ENCODE results near the gene ARHGAP9. TPM values are rescaled to one million over a fixed set of nuclear protein-coding genes. Genes with fewer than 3 reads are reported as not detected.
"Not testable (repeated sequence)": the region's sequence is repeated elsewhere in the genome, so short reads cannot be mapped to it uniquely, and the experiment has no call there.

ARHGAP9 gene
- total RNA-seq, 1 experiment from 2014 or later = 30.6 TPM

DNA sequence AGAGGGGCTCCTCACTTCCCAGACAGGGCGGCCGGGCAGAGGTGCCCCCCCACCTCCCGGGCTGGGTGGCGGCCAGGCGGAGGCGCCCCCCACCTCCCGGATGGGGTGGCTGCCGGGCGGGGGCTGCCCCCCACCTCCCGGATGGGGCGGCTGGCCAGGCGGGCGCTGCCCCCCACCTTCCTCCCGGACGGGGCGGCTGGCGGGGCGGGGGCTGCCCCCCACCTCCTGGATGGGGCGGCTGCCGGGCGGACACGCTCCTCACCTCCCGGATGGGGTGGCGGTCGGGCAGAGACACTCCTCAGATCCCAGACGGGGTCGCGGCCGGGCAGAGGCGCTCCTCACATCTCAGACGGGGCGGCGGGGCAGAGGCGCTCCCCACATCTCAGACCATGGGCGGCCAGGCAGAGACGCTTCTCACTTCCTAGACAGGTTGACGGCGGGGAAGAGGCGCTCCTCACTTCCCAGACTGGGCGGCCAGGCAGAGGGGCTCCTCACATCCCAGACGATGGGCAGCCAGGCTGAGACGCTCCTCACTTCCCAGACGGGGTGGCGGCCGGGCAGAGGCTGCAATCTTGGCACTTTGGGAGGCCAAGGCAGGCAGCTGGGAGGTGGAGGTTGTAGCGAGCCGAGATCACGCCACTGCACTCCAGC lies 15.5 kb upstream of the ARHGAP9 start:
- not testable (repeated sequence) for H3K27me3 ChIP-seq (replicated peaks); H3K27ac ChIP-seq; H3K4me3 ChIP-seq; H3K9me3 ChIP-seq (replicated peaks); H3K4me1 ChIP-seq (replicated peaks)
- peak in 1 of 2 experiments; percentile 94 for DNase-seq (ENCODE audit: low read depth in 1 of 2, low spot score in 2 of 2)
- peaks cover 91% of the 10 kb centered on the region for H3K36me3 ChIP-seq

DNA sequence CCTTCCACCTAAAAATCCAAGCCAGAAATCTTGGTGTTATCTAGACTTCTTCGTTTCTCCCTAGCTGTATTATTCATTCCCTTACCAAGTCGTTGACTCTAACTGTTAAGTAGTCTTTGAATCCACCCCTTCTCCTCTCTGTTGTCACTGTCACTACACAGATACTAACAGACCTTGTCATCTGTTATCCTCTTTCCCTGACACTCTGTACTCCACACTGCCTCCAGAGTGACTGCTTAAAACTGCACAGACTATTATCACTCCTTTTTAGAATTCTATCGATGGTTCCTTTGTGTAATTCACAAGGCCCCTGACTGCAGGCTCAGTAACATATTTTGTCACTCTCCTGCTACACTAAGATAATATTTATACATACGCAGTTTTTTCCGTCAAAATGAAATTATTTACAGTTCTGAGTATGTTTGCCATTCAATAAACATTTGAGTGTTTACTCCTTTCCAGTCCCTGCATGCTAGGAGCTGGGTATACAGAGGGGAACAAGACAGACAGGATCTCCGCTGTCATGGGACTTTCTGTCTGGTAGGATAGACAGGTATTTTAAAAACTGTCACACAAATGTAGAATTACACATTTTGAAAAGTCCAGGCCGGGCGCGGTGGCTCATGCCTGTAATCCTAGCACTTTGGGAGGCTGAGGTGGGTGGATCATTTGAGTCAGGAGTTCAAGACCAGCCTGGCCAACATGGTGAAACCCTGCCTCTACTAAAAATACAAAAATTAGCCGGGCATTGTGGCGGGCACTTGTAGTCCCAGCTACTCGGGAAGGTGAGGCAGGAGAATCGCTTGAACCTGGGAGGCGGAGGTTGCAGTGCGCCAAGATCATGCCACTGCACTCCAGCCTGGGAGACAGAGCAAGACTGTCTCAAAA lies 12.0 kb upstream of the ARHGAP9 start:
- H3K9me3 ChIP-seq (replicated peaks) = peaks cover 3% of the 10 kb centered on the region; the same call in 1 of the 2 replicates
- peaks cover 78% of the 10 kb centered on the region for H3K36me3 ChIP-seq
- DNase-seq (ENCODE audit: low read depth in 1 of 2, low spot score in 2 of 2) = peak; percentile 90 to 92
- H3K27me3 ChIP-seq (replicated peaks) = no peaks in the 10 kb centered on the region
- H3K4me1 ChIP-seq (replicated peaks) = peaks cover 19% of the 10 kb centered on the region
- H3K4me3 ChIP-seq = no peak overlapping the region
- no peak overlapping the region for H3K27ac ChIP-seq

DNA sequence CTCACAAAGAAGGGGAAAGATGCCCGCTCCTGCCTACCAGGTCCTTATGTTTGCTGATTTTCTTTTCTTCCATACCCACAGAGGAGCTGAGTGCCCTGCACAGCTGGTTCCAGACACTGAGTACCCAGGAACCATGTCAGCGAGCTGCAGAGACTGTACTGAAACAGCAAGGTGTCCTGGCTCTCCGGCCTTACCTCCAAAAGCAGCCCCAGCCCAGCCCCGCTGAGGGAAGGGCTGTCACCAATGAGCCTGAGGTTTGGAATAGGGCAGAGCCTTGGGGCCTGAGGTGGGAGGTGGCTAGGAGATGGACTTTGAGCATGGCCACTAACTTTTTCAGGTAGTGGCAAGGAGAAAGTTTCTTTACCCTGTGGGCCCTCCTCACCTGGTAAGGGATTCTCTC lies 10.5 kb upstream of the ARHGAP9 start:
- Histone ChIP-seq H3K9me3 (replicated peaks) (peaks cover 3% of the 10 kb centered on the region; the same call in 1 of the 2 replicates), H3K27ac (no peak overlapping the region), H3K36me3 (peaks cover 65% of the 10 kb centered on the region)

DNA sequence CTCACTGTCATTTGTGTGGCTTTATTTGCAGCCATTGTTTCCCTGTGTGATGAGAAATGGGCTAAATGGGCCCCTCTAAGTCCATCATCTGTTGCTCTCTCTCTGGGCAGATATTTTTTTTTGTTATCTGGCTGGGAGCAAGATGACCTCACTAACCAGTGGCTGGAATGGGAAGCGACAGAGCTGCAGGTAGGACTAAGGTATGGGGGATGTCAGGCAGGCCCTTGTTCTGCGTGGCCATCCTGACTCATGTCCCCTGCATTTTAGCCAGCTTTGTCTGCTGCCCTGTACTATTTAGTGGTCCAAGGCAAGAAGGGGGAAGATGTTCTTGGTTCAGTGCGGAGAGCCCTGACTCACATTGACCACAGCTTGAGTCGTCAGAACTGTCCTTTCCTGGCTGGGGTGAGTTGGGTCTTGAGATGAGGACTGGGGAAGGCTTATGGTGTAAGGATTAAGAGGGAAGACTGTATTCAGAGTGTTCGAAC lies 9.5 kb upstream of the ARHGAP9 start:
- peaks cover 3% of the 10 kb centered on the region; the same call in 1 of the 2 replicates for H3K9me3 ChIP-seq (replicated peaks)
- peaks cover 56% of the 10 kb centered on the region for H3K36me3 ChIP-seq
- peak overlapping the region; percentile 67 for H3K4me3 ChIP-seq
- H3K4me1 ChIP-seq (replicated peaks) = peaks cover 24% of the 10 kb centered on the region
- no peaks in the 10 kb centered on the region for H3K27me3 ChIP-seq (replicated peaks)
- DNase-seq (ENCODE audit: low read depth in 1 of 2, low spot score in 2 of 2) = peak in 1 of 2 experiments; percentile 93
- no peak overlapping the region for H3K27ac ChIP-seq

More for the DNA sequence above, 10.5 kb upstream of the ARHGAP9 start:
- no peak overlapping the region for H3K4me3 ChIP-seq
- H3K27me3 ChIP-seq (replicated peaks) = no peaks in the 10 kb centered on the region
- DNase-seq (ENCODE audit: low read depth in 1 of 2, low spot score in 2 of 2) = peak in 1 of 2 experiments; percentile 95
- peaks cover 19% of the 10 kb centered on the region for H3K4me1 ChIP-seq (replicated peaks)

DNA sequence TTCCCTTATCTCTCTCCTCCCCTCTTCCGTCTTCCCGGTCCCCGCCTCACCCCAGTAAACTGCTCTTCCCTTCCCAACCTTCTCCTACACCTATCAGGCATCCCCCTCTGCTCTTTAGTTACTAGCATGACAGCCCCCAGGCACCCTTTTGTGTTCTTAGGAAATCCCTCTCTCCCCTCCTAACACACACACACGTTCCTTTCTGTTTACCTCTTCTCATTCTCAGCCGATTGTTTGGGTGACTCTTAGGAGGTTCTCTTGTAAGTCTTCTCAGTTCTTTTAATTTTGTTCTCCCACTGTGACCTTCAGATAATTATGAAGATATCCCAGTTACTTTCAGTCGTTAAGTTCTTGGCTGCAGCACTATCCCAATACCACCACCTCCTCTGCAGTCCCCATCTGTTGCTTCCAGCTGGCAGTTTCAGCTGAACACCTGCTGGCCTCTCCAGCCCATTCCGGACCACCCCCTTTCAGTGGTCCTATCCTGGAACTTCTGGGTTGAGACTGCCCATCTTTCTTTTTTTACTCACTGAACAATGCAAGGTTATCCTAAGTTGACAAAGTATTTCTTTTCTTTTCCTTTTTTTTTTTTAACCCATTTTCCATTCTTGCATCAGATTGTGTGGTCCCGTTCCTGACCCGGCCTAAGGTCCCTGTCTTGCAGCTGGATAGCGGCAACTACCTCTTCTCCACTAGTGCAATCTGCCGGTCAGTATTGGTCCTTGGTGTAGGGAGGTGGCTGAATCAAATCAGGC lies 8.9 kb upstream of the ARHGAP9 start:
- H3K27ac ChIP-seq = peak overlapping the region; percentile 50
- H3K27me3 ChIP-seq (replicated peaks) = no peaks in the 10 kb centered on the region
- H3K36me3 ChIP-seq = peaks cover 51% of the 10 kb centered on the region
- peaks cover 30% of the 10 kb centered on the region for H3K4me1 ChIP-seq (replicated peaks)
- DNase-seq (ENCODE audit: low read depth in 1 of 2, low spot score in 2 of 2) = peak in 1 of 2 experiments; percentile 93
- peak overlapping the region; percentile 67 for H3K4me3 ChIP-seq
- H3K9me3 ChIP-seq (replicated peaks) = peaks cover 3% of the 10 kb centered on the region; the same call in 1 of the 2 replicates

DNA sequence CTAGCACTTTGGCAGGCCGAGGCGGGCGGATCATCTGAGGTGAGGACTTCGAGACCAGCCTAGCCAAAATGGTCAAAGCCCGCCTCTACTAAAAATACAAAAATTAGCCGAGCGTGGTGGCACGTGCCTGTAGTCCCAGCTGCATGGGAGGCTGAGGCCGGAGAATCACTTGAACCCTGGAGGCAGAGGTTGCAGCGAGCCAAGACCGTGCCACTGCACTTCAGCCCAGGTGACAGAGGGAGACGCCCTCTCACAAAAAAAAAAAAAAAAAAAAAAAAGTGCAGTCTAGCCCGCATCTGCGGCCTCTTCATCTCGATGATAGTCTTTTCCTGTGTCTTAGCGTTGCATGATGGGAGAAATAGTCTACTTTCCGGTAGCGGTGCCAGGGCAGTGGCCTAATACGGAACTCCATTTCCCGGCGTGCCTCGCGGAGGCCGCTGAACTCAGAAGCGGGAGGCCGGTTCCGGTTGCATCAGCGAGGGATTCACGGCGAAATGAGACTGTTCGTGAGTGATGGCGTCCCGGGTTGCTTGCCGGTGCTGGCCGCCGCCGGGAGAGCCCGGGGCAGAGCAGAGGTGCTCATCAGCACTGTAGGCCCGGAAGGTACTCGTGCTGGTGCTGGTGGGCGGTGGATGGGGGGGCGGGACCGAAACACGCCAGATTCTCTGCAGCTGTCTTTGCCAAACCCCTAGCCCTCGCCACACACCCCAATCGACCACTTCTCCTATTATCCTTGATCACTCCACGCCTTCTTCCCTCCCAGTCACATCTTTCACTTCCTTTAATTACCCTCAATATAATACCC lies 8.1 kb upstream of the ARHGAP9 start, which contains the start of gene MARS1:
Gene MARS1 (plus strand): TSS at position 472 of the 805 bp plus-strand sequence. CDS start 23 bp downstream, at position 495.
- peak; percentile 100 for DNase-seq (ENCODE audit: low read depth in 1 of 2, low spot score in 2 of 2)
- Histone ChIP-seq H3K36me3 (peaks cover 48% of the 10 kb centered on the region), H3K27ac (peak within 1 kb of the TSS; percentile 50), H3K4me3 (peak within 1 kb of the TSS; percentile 67), H3K27me3 (replicated peaks) (no peaks in the 10 kb centered on the region), H3K9me3 (replicated peaks) (peaks cover 3% of the 10 kb centered on the region; the same call in 1 of the 2 replicates), H3K4me1 (replicated peaks) (peaks cover 38% of the 10 kb centered on the region)

DNA sequence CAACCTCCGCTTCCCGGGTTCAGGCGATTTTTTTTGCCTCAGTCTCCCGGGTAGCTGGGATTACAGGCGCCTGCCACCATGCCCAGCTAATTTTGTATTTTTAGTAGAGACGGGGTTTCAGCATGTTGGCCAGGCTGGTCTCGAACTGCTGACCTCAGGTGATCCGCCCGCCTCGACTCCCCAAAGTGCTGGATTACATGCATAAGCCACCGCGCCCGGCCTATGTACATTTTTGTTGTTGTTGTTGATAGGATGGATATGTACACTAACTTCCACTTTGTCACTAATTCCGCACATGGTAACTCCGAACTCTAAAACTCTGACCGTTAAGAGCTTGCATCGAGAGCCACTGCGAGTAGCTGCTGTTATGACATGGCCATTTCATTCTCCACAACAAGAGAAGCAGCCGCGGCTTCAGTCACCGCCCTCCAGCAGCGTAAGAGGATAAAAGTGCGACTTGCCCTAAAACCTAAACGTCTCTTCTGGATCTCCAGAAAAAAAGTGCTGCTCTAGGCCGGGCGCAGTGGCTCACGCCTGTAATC lies 7.5 kb upstream of the ARHGAP9 start:
- Histone ChIP-seq H3K36me3 (peaks cover 42% of the 10 kb centered on the region), H3K27me3 (replicated peaks) (no peaks in the 10 kb centered on the region), H3K4me1 (replicated peaks) (peaks cover 45% of the 10 kb centered on the region), H3K4me3 (peak overlapping the region; percentile 67), H3K27ac (peak overlapping the region; percentile 4), H3K9me3 (replicated peaks) (0 out of 2 replicates have a peak, but pooled peaks cover 3% of the 10 kb centered on the region)
- peak in 1 of 2 experiments; percentile 95 for DNase-seq (ENCODE audit: low read depth in 1 of 2, low spot score in 2 of 2)

DNA sequence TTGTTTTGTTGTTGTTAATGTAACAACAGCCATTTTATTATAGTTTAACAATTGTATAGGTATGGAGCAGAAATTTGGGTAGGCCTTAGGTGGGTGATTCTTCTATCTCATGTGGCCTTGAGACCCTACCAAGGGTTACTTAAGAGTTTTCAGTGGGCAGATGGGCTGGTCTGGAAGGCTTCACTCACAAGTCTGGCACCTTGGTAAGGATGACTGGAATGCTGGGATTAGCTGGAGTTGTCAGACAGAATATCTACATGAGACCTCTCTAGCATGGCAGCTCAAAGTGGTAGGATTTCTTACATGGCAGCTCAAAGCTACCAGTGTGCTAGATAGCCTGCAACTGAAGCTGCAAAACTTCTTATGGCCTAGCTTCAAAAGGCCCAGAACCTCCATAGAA lies 6.0 kb upstream of the ARHGAP9 start:
- Histone ChIP-seq H3K4me3 (no peak overlapping the region), H3K36me3 (peaks cover 27% of the 10 kb centered on the region), H3K9me3 (replicated peaks) (0 out of 2 replicates have a peak, but pooled peaks cover 3% of the 10 kb centered on the region), H3K4me1 (replicated peaks) (peaks cover 59% of the 10 kb centered on the region), H3K27me3 (replicated peaks) (no peaks in the 10 kb centered on the region), H3K27ac (no peak overlapping the region)
- peak in 1 of 2 experiments; percentile 88 for DNase-seq (ENCODE audit: low read depth in 1 of 2, low spot score in 2 of 2)

DNA sequence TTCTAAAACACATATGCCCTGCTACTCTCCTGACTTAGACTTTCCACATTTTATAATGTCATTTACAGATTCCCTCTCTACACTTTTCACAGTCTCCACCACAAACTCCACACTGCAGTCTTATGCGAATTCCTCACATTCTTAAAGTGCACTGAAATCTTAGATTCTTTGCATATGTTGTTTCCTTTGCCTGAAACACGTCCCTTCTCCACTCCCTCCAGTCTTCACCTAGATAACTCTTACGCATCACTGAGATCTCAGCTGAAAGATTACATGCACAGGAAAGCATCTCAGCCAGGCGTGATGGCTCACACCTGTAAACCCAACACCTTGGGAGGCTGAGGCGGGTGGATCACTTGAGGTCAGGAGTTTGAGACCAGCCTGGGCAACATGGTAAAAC lies 3.8 kb upstream of the ARHGAP9 start:
- no peaks in the 10 kb centered on the region for H3K27me3 ChIP-seq (replicated peaks)
- H3K4me1 ChIP-seq (replicated peaks) = peaks cover 67% of the 10 kb centered on the region
- DNase-seq (ENCODE audit: low read depth in 1 of 2, low spot score in 2 of 2) = peak; percentile 94 to 100
- no peak overlapping the region for H3K4me3 ChIP-seq
- H3K27ac ChIP-seq = peak overlapping the region; percentile 31
- H3K36me3 ChIP-seq = peaks cover 6% of the 10 kb centered on the region
- H3K9me3 ChIP-seq (replicated peaks) = 0 out of 2 replicates have a peak, but pooled peaks cover 3% of the 10 kb centered on the region

DNA sequence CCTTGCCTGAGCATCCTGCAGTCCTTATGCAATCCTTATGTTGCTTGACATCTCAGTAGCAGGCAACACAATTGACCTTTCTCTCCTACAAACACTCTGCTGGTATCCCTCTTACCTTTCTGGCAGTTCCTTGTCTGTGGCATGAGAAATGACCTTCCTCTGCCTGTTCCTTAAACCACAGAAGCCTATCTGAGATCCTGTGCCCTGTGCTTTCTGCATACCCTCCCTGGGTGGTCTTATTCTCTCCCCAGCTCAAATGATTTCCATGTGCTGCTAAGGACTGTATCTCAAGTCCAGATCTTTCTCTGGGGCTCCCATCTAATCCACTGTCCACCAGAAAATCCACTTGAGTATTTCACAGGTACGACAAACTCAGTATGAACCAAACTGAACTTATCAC lies 2.0 kb upstream of the ARHGAP9 start:
- Histone ChIP-seq H3K4me1 (replicated peaks) (peaks cover 74% of the 10 kb centered on the region), H3K9me3 (replicated peaks) (no peaks in the 10 kb centered on the region), H3K36me3 (no peaks in the 10 kb centered on the region), H3K4me3 (no peak overlapping the region), H3K27ac (peak overlapping the region; percentile 4), H3K27me3 (replicated peaks) (no peaks in the 10 kb centered on the region)
- DNase-seq (ENCODE audit: low read depth in 1 of 2, low spot score in 2 of 2) = peak; percentile 99 to 100

DNA sequence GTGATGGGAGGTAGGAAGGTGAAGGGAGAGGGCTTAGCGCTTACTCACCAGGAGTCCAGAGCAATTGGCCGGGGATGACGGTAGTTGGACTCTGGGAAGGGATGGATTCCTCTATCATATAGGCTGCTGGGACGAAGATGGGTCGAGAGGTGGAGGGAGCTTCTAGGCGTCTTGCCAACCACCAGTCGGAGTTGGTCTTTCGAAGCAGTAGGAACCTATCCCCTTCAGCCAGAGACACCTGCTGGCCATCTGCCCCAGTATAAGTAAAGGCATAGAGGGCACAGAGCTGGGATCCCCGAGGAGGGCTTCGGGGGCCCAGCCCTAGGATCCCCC lies 657 bp downstream of the ARHGAP9 start:
- H3K27ac ChIP-seq = no peak overlapping the region
- no peak for DNase-seq (ENCODE audit: low read depth in 1 of 2, low spot score in 2 of 2)
- no peaks in the 10 kb centered on the region for H3K27me3 ChIP-seq (replicated peaks)
- H3K36me3 ChIP-seq = no peaks in the 10 kb centered on the region
- H3K9me3 ChIP-seq (replicated peaks) = no peaks in the 10 kb centered on the region
- H3K4me1 ChIP-seq (replicated peaks) = peaks cover 67% of the 10 kb centered on the region
- H3K4me3 ChIP-seq = no peak overlapping the region
